Uterus (tissue), 2 donors: ENCODE results near the gene DOCK3.

ENCODE experiments used
- CTCF ChIP-seq, 4 experiments: fragments of 200-600 bp in 2 of 4; fragments of 450-650 bp in 2 of 4; sonication (generic) in 2 of 4; IDR thresholded peaks; one replicate each; pipeline ENCODE4 v1.5.1; 2016 to 2019; ENCODE audit warnings: antibody characterized with exemption in 4 of 4, mild to moderate bottlenecking in 2 of 4, moderate library complexity in 1 of 4
- POLR2A ChIP-seq, 2 donors: fragments of 450-650 bp; IDR thresholded peaks; one replicate each; pipeline ENCODE4 v1.6.1; 2016; ENCODE audit warnings: antibody characterized with exemption in 2 of 2, mild to moderate bottlenecking in 1 of 2, moderate library complexity in 1 of 2

- TF ChIP-seq CTCF (IDR thresholded peaks at IDR 0.05) = no peak
- TF ChIP-seq POLR2A (IDR thresholded peaks at IDR 0.05) = no peak
Measured at GRCh38 chr3:50708620-50709019, 33.9 kb downstream of the DOCK3 start.
